ENCODE results near the gene GALNT2.

GRCh38 chr1:230044729-230045128, 22.3 kb upstream of the GALNT2 start:
- TF ChIP-seq, protein P1, sequence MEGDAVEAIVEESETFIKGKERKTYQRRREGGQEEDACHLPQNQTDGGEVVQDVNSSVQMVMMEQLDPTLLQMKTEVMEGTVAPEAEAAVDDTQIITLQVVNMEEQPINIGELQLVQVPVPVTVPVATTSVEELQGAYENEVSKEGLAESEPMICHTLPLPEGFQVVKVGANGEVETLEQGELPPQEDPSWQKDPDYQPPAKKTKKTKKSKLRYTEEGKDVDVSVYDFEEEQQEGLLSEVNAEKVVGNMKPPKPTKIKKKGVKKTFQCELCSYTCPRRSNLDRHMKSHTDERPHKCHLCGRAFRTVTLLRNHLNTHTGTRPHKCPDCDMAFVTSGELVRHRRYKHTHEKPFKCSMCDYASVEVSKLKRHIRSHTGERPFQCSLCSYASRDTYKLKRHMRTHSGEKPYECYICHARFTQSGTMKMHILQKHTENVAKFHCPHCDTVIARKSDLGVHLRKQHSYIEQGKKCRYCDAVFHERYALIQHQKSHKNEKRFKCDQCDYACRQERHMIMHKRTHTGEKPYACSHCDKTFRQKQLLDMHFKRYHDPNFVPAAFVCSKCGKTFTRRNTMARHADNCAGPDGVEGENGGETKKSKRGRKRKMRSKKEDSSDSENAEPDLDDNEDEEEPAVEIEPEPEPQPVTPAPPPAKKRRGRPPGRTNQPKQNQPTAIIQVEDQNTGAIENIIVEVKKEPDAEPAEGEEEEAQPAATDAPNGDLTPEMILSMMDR (IDR thresholded peaks at IDR 0.05; ENCODE audit: low read depth, low read length, missing input control), result no peak
- TF ChIP-seq SP1 (IDR thresholded peaks at IDR 0.05), result no peak
- TF ChIP-seq, protein P2, sequence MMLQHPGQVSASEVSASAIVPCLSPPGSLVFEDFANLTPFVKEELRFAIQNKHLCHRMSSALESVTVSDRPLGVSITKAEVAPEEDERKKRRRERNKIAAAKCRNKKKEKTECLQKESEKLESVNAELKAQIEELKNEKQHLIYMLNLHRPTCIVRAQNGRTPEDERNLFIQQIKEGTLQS (IDR thresholded peaks at IDR 0.05), result no peak
- TF ChIP-seq JUND (IDR thresholded peaks at IDR 0.05), result no peak
- no peak for TF ChIP-seq YY1 (IDR thresholded peaks at IDR 0.05)
